GM06990 (cell line): Measurements from ENCODE around the gene NDUFB10.
A peak's percentile ranks its signal among the peaks of the same experiment; 100 is the strongest.

Experiments used
- DNase-seq: peaks from one replicate; pipeline ENCODE4 v3.0.0-alpha.2; 2011; ENCODE audit not compliant: insufficient read length; ENCODE audit errors: extremely low read depth
- H3K27me3 ChIP-seq: replicated peaks from 2 replicates; pipeline ENCODE4 v1.6.0; 2011; ENCODE audit warnings: low read length; ENCODE audit not compliant: control insufficient read depth, insufficient read depth
- H3K36me3 ChIP-seq: 2 replicates; pipeline ENCODE4 v1.5.1; 2011; ENCODE audit warnings: low read length; ENCODE audit not compliant: control insufficient read depth, insufficient read depth
- H3K4me3 ChIP-seq: replicated peaks from 2 replicates; pipeline ENCODE4 v1.5.1; 2011; ENCODE audit warnings: low read depth, mild to moderate bottlenecking, control low read depth, low read length
- TF ChIP-seq, protein P1 (sequence below): IDR thresholded peaks from 2 replicates; pipeline ENCODE4 v1.5.1; 2011; ENCODE audit warnings: low read length, control low read depth, mild to moderate bottlenecking, inconsistent platforms; ENCODE audit not compliant: insufficient read depth, poor library complexity, severe bottlenecking

The NDUFB10 gene

DNA sequence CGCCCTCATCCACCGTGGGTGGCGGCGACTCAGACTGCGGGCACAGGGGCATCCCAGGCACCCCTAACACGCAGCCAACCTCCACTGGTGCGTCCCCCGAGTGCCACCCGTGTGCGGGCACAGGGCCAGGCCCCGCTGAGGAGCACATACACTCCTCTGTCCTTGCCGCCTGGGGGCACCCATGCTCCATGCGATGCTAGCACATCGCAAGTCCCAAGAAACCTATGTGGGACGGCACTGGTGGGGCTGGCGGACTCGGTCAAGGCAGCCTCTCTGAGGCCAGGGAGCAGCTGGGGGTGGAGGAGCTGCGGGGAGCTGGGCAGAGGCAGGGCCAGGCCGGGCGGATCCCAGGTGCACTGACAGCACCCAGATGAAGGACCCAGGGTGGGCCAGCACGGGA, 46.3 kb downstream of the NDUFB10 start:
- no peak overlapping the region for H3K4me3 ChIP-seq
- H3K36me3 ChIP-seq: peaks cover 35% of the 10 kb centered on the region
- no peak for DNase-seq
- TF ChIP-seq, protein P1, sequence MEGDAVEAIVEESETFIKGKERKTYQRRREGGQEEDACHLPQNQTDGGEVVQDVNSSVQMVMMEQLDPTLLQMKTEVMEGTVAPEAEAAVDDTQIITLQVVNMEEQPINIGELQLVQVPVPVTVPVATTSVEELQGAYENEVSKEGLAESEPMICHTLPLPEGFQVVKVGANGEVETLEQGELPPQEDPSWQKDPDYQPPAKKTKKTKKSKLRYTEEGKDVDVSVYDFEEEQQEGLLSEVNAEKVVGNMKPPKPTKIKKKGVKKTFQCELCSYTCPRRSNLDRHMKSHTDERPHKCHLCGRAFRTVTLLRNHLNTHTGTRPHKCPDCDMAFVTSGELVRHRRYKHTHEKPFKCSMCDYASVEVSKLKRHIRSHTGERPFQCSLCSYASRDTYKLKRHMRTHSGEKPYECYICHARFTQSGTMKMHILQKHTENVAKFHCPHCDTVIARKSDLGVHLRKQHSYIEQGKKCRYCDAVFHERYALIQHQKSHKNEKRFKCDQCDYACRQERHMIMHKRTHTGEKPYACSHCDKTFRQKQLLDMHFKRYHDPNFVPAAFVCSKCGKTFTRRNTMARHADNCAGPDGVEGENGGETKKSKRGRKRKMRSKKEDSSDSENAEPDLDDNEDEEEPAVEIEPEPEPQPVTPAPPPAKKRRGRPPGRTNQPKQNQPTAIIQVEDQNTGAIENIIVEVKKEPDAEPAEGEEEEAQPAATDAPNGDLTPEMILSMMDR: peak; percentile 4
- H3K27me3 ChIP-seq: no peaks in the 10 kb centered on the region

DNA sequence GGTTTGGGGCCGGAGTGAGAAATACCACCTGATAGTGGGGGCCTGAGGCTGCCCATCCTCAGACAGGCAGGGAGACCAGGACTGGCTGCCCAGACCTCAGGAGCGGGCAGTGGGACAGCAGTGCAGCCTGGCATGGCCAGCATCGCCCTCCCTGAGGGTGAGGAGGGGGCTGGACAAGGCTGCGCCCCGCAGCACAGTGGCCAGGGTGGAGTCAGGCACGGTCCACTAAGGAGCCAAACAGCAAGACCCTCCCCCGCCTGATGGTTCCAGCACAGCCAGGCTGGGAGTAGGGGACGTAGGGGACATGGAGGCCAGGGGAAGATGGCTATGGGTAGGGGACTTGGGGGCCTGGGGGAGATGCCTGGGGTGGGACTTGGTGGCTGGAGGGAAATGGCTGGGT, 47.0 kb downstream of the NDUFB10 start:
- H3K4me3 ChIP-seq: no peak overlapping the region
- DNase-seq: no peak

DNA sequence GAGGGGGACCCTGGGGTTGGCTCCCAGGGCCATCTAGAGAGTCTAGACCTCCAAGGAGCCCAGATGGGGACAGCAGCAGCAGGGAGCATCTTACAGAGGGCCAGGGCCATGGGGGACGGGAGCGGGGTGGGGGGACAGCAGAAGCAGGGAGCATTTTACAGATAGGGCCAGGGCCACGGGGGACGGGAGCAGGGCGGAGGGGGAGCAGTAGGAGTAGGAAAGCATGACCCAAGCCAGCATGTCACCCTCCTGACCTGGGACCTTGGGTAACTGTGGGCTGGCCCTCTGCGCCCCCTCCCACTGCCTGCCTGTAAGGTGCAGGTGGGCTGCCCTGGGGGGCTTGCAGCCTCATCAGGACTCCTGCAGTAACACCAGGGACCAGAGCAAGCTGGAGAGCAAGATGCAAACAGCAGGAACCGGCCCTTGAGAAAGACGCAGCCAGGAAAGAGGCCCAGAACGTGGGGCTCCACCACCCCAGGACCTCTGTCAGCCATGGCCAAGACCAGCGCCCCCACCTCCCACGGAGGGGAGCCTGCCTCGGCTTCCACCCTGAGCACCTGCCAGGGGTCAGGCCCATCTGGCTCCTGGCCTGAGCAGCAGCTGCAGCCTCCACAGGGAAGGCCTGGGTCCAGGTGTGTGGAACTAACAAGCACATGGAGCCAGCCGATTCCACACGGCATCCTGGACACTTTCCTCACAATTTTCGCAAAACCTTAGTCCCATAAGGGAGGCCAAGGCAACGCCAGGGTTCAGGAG, 47.9 kb downstream of the NDUFB10 start:
- peak overlapping the region; percentile 68 for H3K4me3 ChIP-seq
- TF ChIP-seq, protein P1: no peak
- peaks cover 22% of the 10 kb centered on the region for H3K36me3 ChIP-seq
- no peaks in the 10 kb centered on the region for H3K27me3 ChIP-seq
- no peak for DNase-seq

More for the DNA sequence above, 47.0 kb downstream of the NDUFB10 start:
- TF ChIP-seq, protein P1: no peak
- no peaks in the 10 kb centered on the region for H3K27me3 ChIP-seq
- peaks cover 31% of the 10 kb centered on the region for H3K36me3 ChIP-seq

DNA sequence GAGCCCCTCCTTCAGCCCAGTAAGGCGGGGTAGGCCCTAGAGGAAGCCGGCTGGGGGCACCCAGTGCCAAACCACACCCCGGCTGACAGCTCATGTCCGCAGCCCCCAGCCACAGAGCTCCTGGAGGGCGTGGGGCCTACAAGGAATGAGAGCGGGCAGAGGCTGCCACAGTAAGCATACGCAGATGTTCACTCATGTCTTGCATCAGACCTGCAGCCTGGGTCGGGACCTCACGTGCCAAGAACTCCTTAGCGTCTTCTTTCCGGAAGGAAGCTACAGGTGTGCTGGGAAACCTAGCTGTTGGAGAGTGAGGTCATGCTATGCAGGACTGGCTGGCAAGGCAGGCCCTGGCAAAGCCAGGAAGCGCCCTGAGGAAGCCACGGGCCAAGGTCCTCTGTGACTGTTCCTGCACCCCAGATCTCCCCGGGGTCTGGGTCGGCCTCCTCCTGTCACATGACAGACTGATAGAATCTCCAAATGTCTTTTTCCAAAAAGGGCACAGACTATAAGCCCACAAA, 48.7 kb downstream of the NDUFB10 start:
- Histone ChIP-seq H3K27me3 (no peaks in the 10 kb centered on the region), H3K36me3 (peaks cover 13% of the 10 kb centered on the region), H3K4me3 (peak overlapping the region; percentile 68)
- TF ChIP-seq, protein P1: no peak
- no peak for DNase-seq

DNA sequence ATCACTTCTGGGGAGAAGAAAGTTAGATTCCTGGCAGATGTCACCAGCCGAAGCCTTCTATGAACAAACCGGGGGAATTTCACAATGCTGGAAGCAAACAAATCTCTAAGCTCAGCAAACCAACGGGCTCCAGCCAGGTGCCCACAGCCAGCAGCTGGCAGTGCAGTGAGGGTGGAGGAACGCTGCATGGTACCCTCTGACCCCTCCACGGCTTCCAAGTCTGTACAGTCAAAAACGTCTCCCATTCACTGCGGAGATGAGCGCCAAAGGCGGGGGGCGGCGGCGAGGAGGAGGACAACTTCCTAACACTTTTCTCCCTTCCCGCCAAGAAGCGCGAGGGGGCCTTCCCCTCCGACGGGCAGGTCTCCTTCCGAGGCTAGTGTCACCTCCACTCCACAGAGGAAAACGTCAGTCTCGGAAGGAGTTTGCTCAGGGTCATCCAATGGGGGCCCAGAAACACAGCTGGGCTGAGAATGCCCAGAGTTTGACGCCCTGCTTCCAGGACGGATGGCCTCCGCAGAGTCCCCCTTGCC, 49.4 kb downstream of the NDUFB10 start:
- Histone ChIP-seq H3K4me3 (peak overlapping the region; percentile 68), H3K27me3 (no peaks in the 10 kb centered on the region), H3K36me3 (peaks cover 7% of the 10 kb centered on the region)
- TF ChIP-seq, protein P1: no peak
- DNase-seq: no peak
